ENCODE results near the gene KCNS1. TPM values are rescaled to one million over a fixed set of nuclear protein-coding genes. Genes with fewer than 3 reads are reported as not detected.
A peak's percentile ranks its signal among the peaks of the same experiment; 100 is the strongest.

KCNS1 gene
- total RNA-seq, 1 donor from 2014 or later: 3.5 TPM

DNA sequence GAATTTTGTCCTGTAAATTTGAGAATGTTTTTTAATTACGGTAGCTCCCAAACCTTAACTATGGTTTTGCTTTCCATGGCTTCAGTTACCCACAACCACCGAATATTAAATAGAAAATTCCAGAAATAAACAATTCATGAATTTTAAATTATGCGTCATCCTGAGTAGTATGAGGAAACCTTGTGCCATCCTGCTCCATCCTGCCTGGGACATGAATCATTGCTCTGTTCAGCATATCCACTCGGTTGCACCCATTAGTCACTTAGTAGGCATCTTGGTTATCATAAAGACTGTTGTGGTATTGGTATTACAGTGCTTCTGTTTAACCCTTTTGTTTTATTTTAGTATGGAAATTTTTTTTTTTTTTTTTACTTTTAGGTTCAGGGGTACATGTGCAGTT is 39.7 kb downstream of the KCNS1 start:
- intact Hi-C loops (cut with DNase I): no loop called here
- no peak overlapping the region for H3K4me3 ChIP-seq
- TF ChIP-seq, protein P1, sequence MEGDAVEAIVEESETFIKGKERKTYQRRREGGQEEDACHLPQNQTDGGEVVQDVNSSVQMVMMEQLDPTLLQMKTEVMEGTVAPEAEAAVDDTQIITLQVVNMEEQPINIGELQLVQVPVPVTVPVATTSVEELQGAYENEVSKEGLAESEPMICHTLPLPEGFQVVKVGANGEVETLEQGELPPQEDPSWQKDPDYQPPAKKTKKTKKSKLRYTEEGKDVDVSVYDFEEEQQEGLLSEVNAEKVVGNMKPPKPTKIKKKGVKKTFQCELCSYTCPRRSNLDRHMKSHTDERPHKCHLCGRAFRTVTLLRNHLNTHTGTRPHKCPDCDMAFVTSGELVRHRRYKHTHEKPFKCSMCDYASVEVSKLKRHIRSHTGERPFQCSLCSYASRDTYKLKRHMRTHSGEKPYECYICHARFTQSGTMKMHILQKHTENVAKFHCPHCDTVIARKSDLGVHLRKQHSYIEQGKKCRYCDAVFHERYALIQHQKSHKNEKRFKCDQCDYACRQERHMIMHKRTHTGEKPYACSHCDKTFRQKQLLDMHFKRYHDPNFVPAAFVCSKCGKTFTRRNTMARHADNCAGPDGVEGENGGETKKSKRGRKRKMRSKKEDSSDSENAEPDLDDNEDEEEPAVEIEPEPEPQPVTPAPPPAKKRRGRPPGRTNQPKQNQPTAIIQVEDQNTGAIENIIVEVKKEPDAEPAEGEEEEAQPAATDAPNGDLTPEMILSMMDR (IDR thresholded peaks at IDR 0.05): no peak
- DNase-seq (no peak), ATAC-seq (no peak)
- H3K27me3 ChIP-seq (ENCODE audit: low read depth): no peaks in the 10 kb centered on the region
- peaks cover 10% of the 10 kb centered on the region for H3K36me3 ChIP-seq
- H3K4me1 ChIP-seq: no peaks in the 10 kb centered on the region
- H3K9me3 ChIP-seq: no peaks in the 10 kb centered on the region
- H3K27ac ChIP-seq: no peak overlapping the region

DNA sequence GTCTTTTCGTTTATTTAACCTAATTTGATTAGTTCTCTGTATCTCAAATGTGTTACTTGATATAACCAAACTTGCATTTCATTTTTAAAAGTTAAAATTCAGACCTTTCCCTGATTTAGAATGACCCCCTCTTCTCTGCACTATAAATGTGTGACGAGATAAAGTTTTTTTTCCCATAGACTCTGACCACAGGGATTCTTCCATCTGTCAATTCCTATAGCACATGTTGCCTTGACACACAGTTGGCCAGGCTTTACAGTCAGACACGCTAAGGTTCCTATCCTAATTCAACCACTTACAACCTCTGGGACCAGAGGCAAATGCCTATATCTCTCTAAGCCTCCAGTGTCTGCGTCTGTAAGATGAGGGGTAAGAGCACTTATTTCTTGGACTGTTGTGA is 40.6 kb downstream of the KCNS1 start:
- Histone ChIP-seq H3K27me3 (ENCODE audit: low read depth) (no peaks in the 10 kb centered on the region), H3K36me3 (peaks cover 15% of the 10 kb centered on the region), H3K4me1 (no peaks in the 10 kb centered on the region), H3K4me3 (no peak overlapping the region), H3K9me3 (no peaks in the 10 kb centered on the region), H3K27ac (no peak overlapping the region)
- ATAC-seq (no peak), DNase-seq (no peak)
- TF ChIP-seq, protein P1 (IDR thresholded peaks at IDR 0.05): no peak
- intact Hi-C loops (cut with DNase I): no loop called here

DNA sequence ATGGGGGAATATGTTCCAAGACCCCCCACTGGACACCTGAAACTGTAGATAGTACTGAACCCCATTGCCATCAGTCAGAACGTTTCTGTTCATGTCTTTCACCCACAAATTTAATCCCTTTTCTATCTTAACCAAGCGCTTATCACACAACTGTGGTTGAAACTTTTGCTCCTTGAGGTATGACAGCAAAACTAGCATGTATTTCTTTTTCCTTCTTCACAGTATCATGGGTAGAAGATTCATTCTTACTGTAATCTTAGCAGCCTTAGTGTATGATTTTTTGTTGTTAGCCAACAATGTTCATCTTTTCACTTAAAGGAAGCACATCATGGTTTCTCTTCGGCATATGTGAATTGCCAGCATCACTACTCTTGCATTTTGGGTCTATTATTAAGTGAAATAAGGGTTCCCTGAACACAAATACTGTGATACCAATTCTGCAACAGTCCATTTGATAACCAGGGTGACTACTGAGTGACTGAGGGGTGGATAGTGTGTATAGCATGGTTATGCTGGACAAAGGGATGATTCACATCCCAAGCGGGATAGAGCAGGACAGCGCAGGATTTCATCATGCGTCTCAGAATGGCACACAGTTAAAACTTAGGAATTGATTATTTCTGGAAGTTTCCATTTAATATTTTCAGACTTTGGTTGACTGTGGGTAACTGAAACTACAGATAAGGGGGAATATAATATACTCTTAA is 41.8 kb downstream of the KCNS1 start:
- DNase-seq (no peak), ATAC-seq (no peak)
- H3K4me3 ChIP-seq: no peak overlapping the region
- peaks cover 15% of the 10 kb centered on the region for H3K36me3 ChIP-seq
- no peaks in the 10 kb centered on the region for H3K27me3 ChIP-seq (ENCODE audit: low read depth)
- TF ChIP-seq, protein P1 (IDR thresholded peaks at IDR 0.05): no peak
- no peak overlapping the region for H3K27ac ChIP-seq
- intact Hi-C loops (cut with DNase I): no loop called here
- peaks cover under 1% of the 10 kb centered on the region for H3K4me1 ChIP-seq
- no peaks in the 10 kb centered on the region for H3K9me3 ChIP-seq

DNA sequence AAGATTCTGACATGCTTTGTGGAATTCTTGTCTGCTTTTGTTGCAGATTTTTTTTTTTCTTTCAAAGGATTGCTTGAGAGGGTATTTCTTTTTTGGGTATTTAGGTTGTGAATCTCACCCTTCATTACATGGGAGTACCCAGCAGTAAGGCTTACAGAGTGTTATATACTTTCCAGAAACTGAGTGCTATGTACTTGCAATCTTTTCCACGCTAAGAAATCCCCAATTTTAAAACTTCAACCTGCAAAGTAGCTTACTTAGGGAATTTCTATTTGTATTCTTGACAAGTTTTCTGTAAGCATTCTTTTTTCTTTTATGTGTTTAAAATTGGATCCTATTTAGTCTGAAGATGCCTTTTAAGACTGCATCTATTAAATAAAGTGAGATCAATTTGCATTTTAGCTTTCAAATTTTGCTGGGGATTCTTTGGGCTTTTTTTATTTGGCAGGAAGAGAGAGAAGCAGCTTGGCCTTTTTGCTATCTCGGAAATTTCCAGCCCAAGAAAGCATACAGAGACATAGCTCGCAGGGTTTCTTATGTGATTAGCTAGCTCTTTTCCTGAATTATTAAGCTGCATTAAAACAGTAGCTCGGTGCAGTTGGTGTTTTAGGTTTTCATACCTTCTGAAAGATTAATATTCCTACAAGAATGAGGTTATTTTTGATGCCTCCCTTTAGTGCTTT is 42.6 kb downstream of the KCNS1 start:
- TF ChIP-seq, protein P1 (IDR thresholded peaks at IDR 0.05): no peak
- no peak overlapping the region for H3K27ac ChIP-seq
- ATAC-seq: no peak
- no peaks in the 10 kb centered on the region for H3K9me3 ChIP-seq
- peaks cover 15% of the 10 kb centered on the region for H3K36me3 ChIP-seq
- H3K27me3 ChIP-seq (ENCODE audit: low read depth): no peaks in the 10 kb centered on the region
- DNase-seq: no peak
- intact Hi-C loops (cut with DNase I): no loop called here
- H3K4me3 ChIP-seq: no peak overlapping the region
- H3K4me1 ChIP-seq: peaks cover 9% of the 10 kb centered on the region

DNA sequence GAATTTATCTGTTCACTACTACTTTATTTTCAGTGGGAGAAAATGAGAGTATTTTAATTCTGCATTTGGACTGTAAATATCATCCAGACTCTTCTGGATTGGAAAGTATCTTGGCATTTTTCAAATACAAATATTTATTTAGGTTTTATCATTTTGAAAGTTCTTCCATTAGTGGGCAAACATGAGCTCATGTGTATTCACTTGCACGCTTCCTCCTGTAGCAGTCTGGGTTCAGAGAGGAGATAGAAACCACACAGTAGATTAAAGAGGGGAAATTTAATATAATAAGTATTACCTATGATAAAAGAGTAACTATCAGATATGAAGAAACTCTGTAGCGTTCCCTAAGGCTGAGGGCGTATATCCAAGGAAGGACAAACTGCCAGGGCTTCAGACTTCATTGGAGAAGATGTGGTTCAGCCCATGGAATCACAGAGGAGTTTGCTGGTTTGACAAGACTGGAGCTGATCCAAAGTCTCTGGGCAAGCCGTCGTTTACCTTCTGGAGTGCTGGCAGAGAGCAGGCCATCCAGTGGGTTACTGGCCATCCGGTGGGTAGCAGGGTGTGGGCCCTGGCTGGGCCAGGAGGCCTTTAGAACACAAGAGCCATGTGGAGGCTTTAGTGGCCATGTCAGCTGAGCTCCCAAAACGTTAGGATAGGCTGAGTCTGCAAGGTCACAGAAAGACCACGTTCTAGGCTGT is 44.3 kb downstream of the KCNS1 start:
- no peak for DNase-seq

More for the DNA sequence above, 44.3 kb downstream of the KCNS1 start:
- peak in 1 of 2 donors; percentile 23 for ATAC-seq
- Histone ChIP-seq H3K4me3 (no peak overlapping the region), H3K9me3 (no peaks in the 10 kb centered on the region), H3K36me3 (peaks cover 15% of the 10 kb centered on the region), H3K27me3 (ENCODE audit: low read depth) (no peaks in the 10 kb centered on the region), H3K4me1 (peaks cover 26% of the 10 kb centered on the region), H3K27ac (no peak overlapping the region)
- intact Hi-C loops (cut with DNase I): no loop called here
- TF ChIP-seq, protein P1 (IDR thresholded peaks at IDR 0.05): no peak
